Thoracic aorta (tissue), 2 donors: Measurements from ENCODE around the gene ASTN1. TPM values are rescaled to one million over a fixed set of nuclear protein-coding genes. Genes with fewer than 3 reads are reported as not detected.

Source experiments
- ATAC-seq: fragments of 150-250 bp; one replicate; pipeline ENCODE4 v1.8.0; 2017; ENCODE audit warnings: low read depth; ENCODE audit not compliant: insufficient number of reproducible peaks, low FRiP score
- DNase-seq: peaks from one replicate; pipeline ENCODE4 v3.0.0-alpha.2; 2020; ENCODE audit warnings: low spot score
- H3K27ac ChIP-seq, 2 donors: fragments of 200-600 bp; sonication (generic); 1 replicate in 1 of 2; 2 replicates in 1 of 2; pipeline ENCODE4 v1.5.1; 2016; ENCODE audit warnings: mild to moderate bottlenecking in 2 of 2, moderate library complexity in 2 of 2
- H3K27me3 ChIP-seq: fragments of 200-600 bp; sonication (generic); replicated peaks from 2 replicates; pipeline ENCODE4 v1.6.0; 2016; ENCODE audit warnings: mild to moderate bottlenecking; ENCODE audit not compliant: insufficient read depth
- H3K36me3 ChIP-seq: fragments of 200-600 bp; sonication (generic); one replicate; pipeline ENCODE4 v1.5.1; 2016
- H3K4me1 ChIP-seq, 2 donors: fragments of 200-600 bp; sonication (generic); 1 replicate in 1 of 2; 2 replicates in 1 of 2; pipeline versions ENCODE4 v1.5.1 to v1.6.0; 2016; ENCODE audit warnings: low read depth in 2 of 2, mild to moderate bottlenecking in 1 of 2; ENCODE audit not compliant: control insufficient read depth in 1 of 2
- H3K4me3 ChIP-seq: fragments of 200-600 bp; sonication (generic); 2 replicates; pipeline ENCODE4 v1.5.1; 2016; ENCODE audit warnings: mild to moderate bottlenecking
- H3K9me3 ChIP-seq: fragments of 200-600 bp; sonication (generic); 2 replicates; pipeline ENCODE4 v1.5.1; 2016
- CTCF ChIP-seq: fragments of 200-600 bp; sonication (generic); IDR thresholded peaks from one replicate; pipeline ENCODE4 v1.5.1; 2019; ENCODE audit warnings: antibody characterized with exemption
- total RNA-seq, 2 donors: library from RNA; depleted of rRNA; stranded (reverse); fragments of >200 nt; gene quantifications; one replicate each; pipeline versions ENCODE4 v1.1.0 to v1.2.3, GENCODE V29; 2016

The ASTN1 gene
- total RNA-seq, 2 donors from 2014 or later, result 0.41 to 0.42 TPM

DNA sequence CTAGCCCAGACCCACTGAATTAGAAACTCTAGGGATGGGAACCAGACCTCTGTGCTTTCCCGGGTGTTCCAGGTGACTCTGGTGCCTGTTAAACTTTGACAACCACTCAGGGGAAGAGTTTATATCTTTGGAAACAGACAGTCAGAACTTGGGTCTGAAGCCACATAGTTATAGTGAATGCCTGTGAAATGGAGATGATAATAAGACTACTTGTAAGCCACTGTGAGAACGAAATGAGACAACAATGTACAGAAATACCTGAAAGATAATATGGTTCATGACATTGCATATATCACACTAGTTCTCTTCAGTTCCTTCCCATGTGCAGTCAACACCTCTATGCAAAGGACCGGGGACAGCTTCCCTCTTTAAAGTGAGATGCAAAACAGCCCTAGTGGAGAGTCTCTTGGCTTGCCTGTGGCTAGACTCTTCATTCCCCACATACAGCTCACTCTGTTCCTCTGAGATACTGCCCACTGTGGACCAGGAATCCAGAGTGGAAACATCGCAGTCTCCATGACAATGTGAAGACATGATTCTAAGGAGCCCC is 287.5 kb downstream of the ASTN1 start:
- no peaks in the 10 kb centered on the region for H3K27me3 ChIP-seq
- DNase-seq (no peak), ATAC-seq (no peak)
- no peaks in the 10 kb centered on the region for H3K9me3 ChIP-seq
- H3K4me3 ChIP-seq, result no peak overlapping the region
- no peak overlapping the region for H3K27ac ChIP-seq
- peaks cover 0 to 3% of the 10 kb centered on the region in 2 donors for H3K4me1 ChIP-seq
- no peak for TF ChIP-seq CTCF
- H3K36me3 ChIP-seq, result no peaks in the 10 kb centered on the region

GRCh38 chr1:176869577-176869976 is 294.9 kb downstream of the ASTN1 start:
- ATAC-seq (no peak), DNase-seq (no peak)
- H3K36me3 ChIP-seq, result no peaks in the 10 kb centered on the region
- TF ChIP-seq CTCF, result no peak
- no peaks in the 10 kb centered on the region for H3K9me3 ChIP-seq
- H3K27me3 ChIP-seq, result no peaks in the 10 kb centered on the region
- H3K4me1 ChIP-seq, result no peaks in the 10 kb centered on the region
- no peak overlapping the region for H3K27ac ChIP-seq
- no peak overlapping the region for H3K4me3 ChIP-seq

DNA sequence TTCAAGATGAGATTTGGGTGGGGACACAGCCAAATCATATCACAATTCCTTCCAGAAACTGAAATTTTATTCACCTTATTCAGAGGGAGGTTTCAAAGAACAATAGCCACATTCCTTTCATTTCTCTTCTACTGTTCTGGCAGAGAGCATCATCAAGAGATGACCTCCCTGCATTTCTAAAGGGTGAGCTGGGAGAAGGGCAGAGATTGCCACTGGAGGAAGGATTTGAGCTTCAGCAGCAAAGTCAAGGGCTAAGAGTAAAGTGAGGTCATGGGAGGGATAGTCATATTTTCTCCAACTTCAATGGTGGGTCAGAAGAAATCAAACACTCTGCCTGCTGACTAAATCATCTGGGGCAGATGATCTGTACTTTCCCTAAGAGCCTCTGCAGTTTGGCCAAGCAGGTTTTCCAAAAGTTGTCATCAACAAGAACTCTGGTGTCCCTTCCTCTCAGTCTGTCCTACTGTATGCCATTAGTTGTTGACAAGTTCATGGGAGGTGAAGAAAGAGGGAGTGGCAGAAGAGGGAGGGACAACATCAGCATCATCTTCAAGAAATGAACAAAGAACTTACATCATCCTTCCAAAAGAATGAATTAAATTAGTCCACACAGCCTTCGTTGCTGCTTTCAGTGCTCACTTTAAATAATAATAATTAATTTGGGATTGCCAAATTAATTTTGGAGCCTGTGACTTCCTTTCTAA is 298.3 kb downstream of the ASTN1 start:
- Histone ChIP-seq H3K9me3 (no peaks in the 10 kb centered on the region), H3K4me1 (no peaks in the 10 kb centered on the region), H3K4me3 (no peak overlapping the region), H3K27me3 (no peaks in the 10 kb centered on the region), H3K36me3 (no peaks in the 10 kb centered on the region), H3K27ac (no peak overlapping the region)
- DNase-seq (no peak), ATAC-seq (no peak)
- no peak for TF ChIP-seq CTCF

DNA sequence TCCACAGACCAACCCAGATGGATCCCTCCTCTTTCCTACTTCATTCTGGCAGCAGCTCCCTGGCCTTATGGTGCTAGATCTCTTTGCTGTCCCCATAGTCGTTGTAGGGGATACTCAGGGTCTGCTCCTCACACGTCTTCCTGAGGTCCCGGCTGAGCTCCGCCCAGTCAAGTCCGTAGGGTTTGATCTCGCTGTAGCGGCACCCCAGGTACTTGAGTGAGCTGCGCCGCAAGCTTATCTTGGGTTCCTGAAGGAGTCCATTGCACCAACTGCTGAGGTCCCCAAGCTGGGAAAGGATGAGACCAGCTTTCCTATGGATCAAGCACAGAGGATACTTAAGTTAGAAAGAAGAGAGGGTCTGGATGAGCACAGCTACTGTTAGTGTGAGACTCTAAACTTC is 300.3 kb downstream of the ASTN1 start:
- no peaks in the 10 kb centered on the region for H3K27me3 ChIP-seq
- no peaks in the 10 kb centered on the region for H3K4me1 ChIP-seq
- H3K36me3 ChIP-seq, result no peaks in the 10 kb centered on the region
- TF ChIP-seq CTCF, result no peak
- H3K9me3 ChIP-seq, result no peaks in the 10 kb centered on the region
- no peak for ATAC-seq
- no peak for DNase-seq
- H3K4me3 ChIP-seq, result no peak overlapping the region
- no peak overlapping the region for H3K27ac ChIP-seq

- DNase-seq (no peak), ATAC-seq (no peak)
- no peaks in the 10 kb centered on the region for H3K27me3 ChIP-seq
- H3K4me1 ChIP-seq, result no peaks in the 10 kb centered on the region
- no peak overlapping the region for H3K27ac ChIP-seq
- H3K9me3 ChIP-seq, result no peaks in the 10 kb centered on the region
- no peak overlapping the region for H3K4me3 ChIP-seq
- H3K36me3 ChIP-seq, result no peaks in the 10 kb centered on the region
- no peak for TF ChIP-seq CTCF
Observed at GRCh38 chr1:176863613-176864012, 300.9 kb downstream of the ASTN1 start.
